Liver (tissue), 9 donors: Measurements from ENCODE around the gene ARHGEF1. TPM values are rescaled to one million over a fixed set of nuclear protein-coding genes. Genes with fewer than 3 reads are reported as not detected.

Experiments
- DNase-seq: peaks from one replicate; pipeline ENCODE4 v3.0.0-alpha.2; 2017; ENCODE audit warnings: low spot score
- H3K27ac ChIP-seq, 2 donors: one replicate each; pipeline ENCODE4 v1.7.0; 2013; ENCODE audit warnings: inconsistent platforms in 2 of 2, low read length in 2 of 2, control low read depth in 1 of 2, low read depth in 1 of 2, mild to moderate bottlenecking in 1 of 2
- H3K27me3 ChIP-seq, 4 donors: one replicate each; pipeline versions ENCODE4 v1.6.1 to v1.7.0; 2013; ENCODE audit warnings: low read length in 3 of 4, inconsistent platforms in 1 of 4, mild to moderate bottlenecking in 1 of 4, moderate library complexity in 1 of 4; ENCODE audit not compliant: control insufficient read depth in 4 of 4, insufficient read depth in 4 of 4
- H3K36me3 ChIP-seq, 4 donors: one replicate each; pipeline versions ENCODE4 v1.6.1 to v1.7.0; 2013; ENCODE audit warnings: low read length in 3 of 4, mild to moderate bottlenecking in 3 of 4, low read depth in 1 of 4, moderate library complexity in 1 of 4; ENCODE audit not compliant: control insufficient read depth in 4 of 4, insufficient read depth in 3 of 4
- H3K4me1 ChIP-seq, 4 donors: one replicate each; pipeline versions ENCODE4 v1.6.1 to v1.7.0; 2013; ENCODE audit warnings: low read length in 3 of 4, mild to moderate bottlenecking in 3 of 4, moderate library complexity in 1 of 4; ENCODE audit not compliant: control insufficient read depth in 4 of 4, insufficient read depth in 4 of 4
- H3K4me3 ChIP-seq, 3 donors: one replicate each; pipeline versions ENCODE4 v1.6.1 to v1.7.0; 2013; ENCODE audit warnings: low read length in 3 of 3, control low read depth in 1 of 3, low read depth in 1 of 3, mild to moderate bottlenecking in 1 of 3
- H3K9ac ChIP-seq, 2 donors: one replicate each; pipeline ENCODE4 v1.7.0; 2013; ENCODE audit warnings: low read length in 2 of 2, mild to moderate bottlenecking in 2 of 2, moderate library complexity in 2 of 2, control low read depth in 1 of 2, low read depth in 1 of 2
- H3K9me3 ChIP-seq, 4 donors: one replicate each; pipeline versions ENCODE4 v1.6.1 to v1.7.0; 2013; ENCODE audit warnings: low read length in 3 of 4; ENCODE audit not compliant: control insufficient read depth in 4 of 4
- ATF3 ChIP-seq: IDR thresholded peaks from 2 replicates; pipeline ENCODE4 v1.6.1; 2016; ENCODE audit warnings: antibody characterized with exemption
- CTCF ChIP-seq: fragments of 150-350 bp; IDR thresholded peaks from 2 replicates; pipeline ENCODE4 v1.5.1; 2017; ENCODE audit warnings: improper control_type of control experiment, low read depth, low read length; ENCODE audit not compliant: missing input control
- FOXA1 ChIP-seq: IDR thresholded peaks from 2 replicates; pipeline ENCODE4 v1.6.1; 2016; ENCODE audit warnings: antibody characterized with exemption
- FOXA2 ChIP-seq: IDR thresholded peaks from 2 replicates; pipeline ENCODE4 v1.6.1; 2016; ENCODE audit warnings: antibody characterized with exemption
- HNF4G ChIP-seq: IDR thresholded peaks from 2 replicates; pipeline ENCODE4 v1.6.1; 2016; ENCODE audit warnings: antibody characterized with exemption
- JUND ChIP-seq, 2 donors: IDR thresholded peaks; 2 replicates each; pipeline ENCODE4 v1.6.1; 2016; ENCODE audit warnings: antibody characterized with exemption in 2 of 2
- MAX ChIP-seq: IDR thresholded peaks from 2 replicates; pipeline ENCODE4 v1.6.1; 2016; ENCODE audit warnings: antibody characterized with exemption
- REST ChIP-seq: IDR thresholded peaks from 2 replicates; pipeline ENCODE4 v1.6.1; 2016; ENCODE audit warnings: antibody characterized with exemption, mild to moderate bottlenecking
- RXRA ChIP-seq, 2 donors: IDR thresholded peaks; 2 replicates each; pipeline ENCODE4 v1.6.1; 2017 to 2018; ENCODE audit warnings: antibody characterized with exemption in 2 of 2, mild to moderate bottlenecking in 1 of 2
- SP1 ChIP-seq: IDR thresholded peaks from 2 replicates; pipeline ENCODE4 v1.6.1; 2018; ENCODE audit warnings: antibody characterized with exemption, mild to moderate bottlenecking
- YY1 ChIP-seq: IDR thresholded peaks from 2 replicates; pipeline ENCODE4 v1.6.1; 2016; ENCODE audit warnings: antibody characterized with exemption, mild to moderate bottlenecking
- ZBTB33 ChIP-seq: IDR thresholded peaks from 2 replicates; pipeline ENCODE4 v1.6.1; 2016; ENCODE audit warnings: antibody characterized with exemption
- WGBS: extraction: QIAGEN DNeasy Blood & Tissue Kit; methylation state at CpG from one replicate; pipeline ENCODE4 v1.1.7; 2013; 5-methylcytosine and 5-hydroxymethylcytosine counted together
- polyA plus RNA-seq, 2 donors: library from polyadenylated mRNA; stranded (reverse) in 1 of 2; unstranded in 1 of 2; fragments of 200-250 nt in 1 of 2; fragments of >200 nt in 1 of 2; fragmentation: Nextera tagmentation in 1 of 2; extraction: Ambion mirVana in 1 of 2; gene quantifications; one replicate each; pipeline versions ENCODE4 v1.2.1 to v1.2.3, GENCODE V29; 2013 to 2015
- total RNA-seq, 2 donors: library from RNA; depleted of rRNA; stranded (reverse); fragments of >200 nt; gene quantifications; one replicate each; pipeline ENCODE4 v1.2.3, GENCODE V29; 2014
- donor health status: healthy.
- donor health status: healthy.
- donor health status: healthy.
- donor health status: healthy.
- donor health status: healthy.

The ARHGEF1 gene
- total and polyA plus RNA-seq, 4 donors, result 13.2 to 30.1 (median 18.5) TPM

- peaks cover 0 to 7% (median 4%) of the 10 kb centered on the region in 4 donors for H3K4me1 ChIP-seq
- H3K9ac ChIP-seq, result no peak overlapping the region
- peaks cover 24 to 72% (median 29%) of the 10 kb centered on the region in 4 donors for H3K36me3 ChIP-seq
- no peak overlapping the region for H3K27ac ChIP-seq
- no peaks in the 10 kb centered on the region for H3K9me3 ChIP-seq
- WGBS, result 95% methylated on average over 19 of the region's 19 CpGs
- H3K4me3 ChIP-seq, result no peak overlapping the region
- no peaks in the 10 kb centered on the region for H3K27me3 ChIP-seq
- DNase-seq, result no peak
- TF ChIP-seq CTCF, result no peak
- no peak for TF ChIP-seq JUND (IDR thresholded peaks at IDR 0.05)
Measured at GRCh38 chr19:41903193-41903953, 20.4 kb downstream of the ARHGEF1 start.

- 81% methylated on average over 30 of the region's 30 CpGs for WGBS
- no peak for DNase-seq
- TF ChIP-seq MAX (no peak), SP1 (peak; percentile 51)
- Histone ChIP-seq H3K27me3 (no peaks in the 10 kb centered on the region), H3K9ac (no peak overlapping the region), H3K27ac (no peak overlapping the region), H3K9me3 (no peaks in the 10 kb centered on the region), H3K4me1 (peaks cover 0 to 7% (median 4%) of the 10 kb centered on the region in 4 donors), H3K4me3 (no peak overlapping the region), H3K36me3 (peaks cover 23 to 62% (median 28%) of the 10 kb centered on the region in 4 donors)
Measured at GRCh38 chr19:41904118-41904870, 21.3 kb downstream of the ARHGEF1 start.

GRCh38 chr19:41905273-41906002 lies 22.5 kb downstream of the ARHGEF1 start:
- Histone ChIP-seq H3K36me3 (peaks cover 23 to 53% (median 24%) of the 10 kb centered on the region in 4 donors), H3K9ac (no peak overlapping the region), H3K4me3 (no peak overlapping the region), H3K9me3 (no peaks in the 10 kb centered on the region), H3K27me3 (no peaks in the 10 kb centered on the region), H3K4me1 (peaks cover 0 to 7% (median 4%) of the 10 kb centered on the region in 4 donors), H3K27ac (no peak overlapping the region)
- 91% methylated on average over 24 of the region's 24 CpGs for WGBS
- DNase-seq, result no peak
- TF ChIP-seq ZBTB33, result no peak
- no peak for TF ChIP-seq JUND (IDR thresholded peaks at IDR 0.05)
- TF ChIP-seq REST, result no peak
- TF ChIP-seq FOXA2, result no peak
- no peak for TF ChIP-seq SP1
- TF ChIP-seq MAX, result no peak
- no peak for TF ChIP-seq YY1
- no peak for TF ChIP-seq FOXA1
- no peak for TF ChIP-seq HNF4G
- no peak for TF ChIP-seq CTCF
- TF ChIP-seq ATF3, result no peak
- TF ChIP-seq RXRA (IDR thresholded peaks at IDR 0.05), result no peak
